ENCODE results near the gene C1orf232.

GRCh38 chr1:26184883-26185282 is 16.1 kb upstream of the C1orf232 start:
- TF ChIP-seq POLR2A (IDR thresholded peaks at IDR 0.05) (no peak), CTCF (IDR thresholded peaks at IDR 0.05) (no peak)

Data from ovary (tissue), 3 donors.